GM21786 (cell line): Measurements from ENCODE around the gene SLC2A1.
"Not testable (repeated sequence)": the region's sequence is repeated elsewhere in the genome, so short reads cannot be mapped to it uniquely, and the experiment has no call there.

ENCODE experiments used
- ATAC-seq: cut with Tn5 transposase; IDR thresholded peaks from one replicate; pipeline ENCODE4 v1.9.1; 2021; ENCODE audit not compliant: unreplicated experiment

Gene SLC2A1

DNA sequence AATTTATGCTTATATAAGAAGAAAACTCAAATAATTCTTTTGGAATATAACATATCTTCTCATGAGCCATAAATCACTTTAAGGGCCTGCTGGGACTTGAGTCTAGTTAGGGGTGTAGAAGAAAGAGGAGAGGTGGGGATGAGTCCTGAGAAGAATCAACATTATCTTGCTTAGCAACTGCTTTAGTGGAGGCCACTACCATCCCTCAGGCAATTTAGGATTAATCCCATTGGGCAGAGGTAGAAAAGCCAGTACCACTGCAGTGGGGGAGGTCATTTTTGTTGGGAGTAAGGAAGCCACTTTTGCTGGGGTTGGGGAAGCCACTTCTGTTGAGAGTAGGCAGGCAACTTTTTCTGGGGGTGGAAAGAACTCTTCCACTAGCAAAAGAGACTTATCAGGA is 47.7 kb downstream of the SLC2A1 start:
- ATAC-seq, result no peak

DNA sequence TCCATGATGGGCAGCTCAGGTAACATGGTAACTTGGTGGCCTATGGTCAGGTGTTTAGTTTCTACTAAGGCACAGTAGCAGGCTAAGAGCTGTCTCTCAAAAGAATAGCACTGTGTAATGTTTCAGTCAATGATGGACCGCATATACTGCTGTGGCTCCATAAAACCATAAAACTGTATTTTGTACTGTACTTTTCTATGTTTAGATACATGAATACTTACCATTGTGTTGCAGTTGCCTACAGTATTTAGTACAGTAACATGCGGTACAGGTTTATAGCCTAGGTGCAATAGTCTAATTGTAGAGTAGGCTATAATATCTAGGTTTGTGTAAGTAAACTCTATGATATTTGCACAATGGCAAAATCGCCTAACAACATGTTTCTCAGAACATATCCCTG is 50.6 kb downstream of the SLC2A1 start:
- no peak for ATAC-seq

DNA sequence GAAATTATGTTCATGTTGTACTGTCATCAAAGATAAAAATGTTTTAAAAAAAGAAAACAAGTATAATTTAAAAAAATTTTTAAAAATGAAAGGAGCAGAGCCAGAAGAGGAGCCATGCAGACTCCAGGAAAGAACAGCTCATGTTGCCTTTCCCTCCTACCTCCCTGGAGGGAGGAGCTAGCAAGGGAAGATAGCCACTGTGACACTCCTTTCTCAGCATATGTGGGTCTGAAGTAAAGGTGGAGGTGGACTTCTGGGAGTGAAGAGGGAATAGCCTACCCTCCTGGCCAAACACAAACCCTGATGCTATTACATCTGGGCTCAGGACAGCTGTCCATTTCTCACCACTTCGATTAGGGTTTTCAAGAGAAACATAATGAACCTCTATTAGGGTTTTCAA is 54.2 kb downstream of the SLC2A1 start:
- ATAC-seq, result no peak

DNA sequence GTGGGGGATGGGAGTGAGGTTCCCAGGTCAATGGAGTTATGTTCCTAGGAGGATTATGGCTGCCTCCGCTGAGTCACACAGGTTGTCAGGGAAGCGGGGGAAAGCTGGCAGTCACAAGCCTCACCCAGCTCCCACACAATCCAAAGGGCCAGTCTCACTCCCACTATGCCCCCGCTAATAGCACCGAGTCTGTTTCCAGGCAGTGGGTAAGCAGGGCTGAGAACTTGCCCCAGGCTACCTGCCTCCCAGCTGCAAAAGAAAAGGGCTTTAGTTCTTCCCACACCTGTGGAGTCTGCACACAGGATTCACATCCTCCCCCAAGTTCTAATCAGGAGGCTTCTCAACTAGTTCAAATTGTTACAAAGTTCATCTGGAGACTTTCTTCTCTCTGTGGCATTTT is 58.7 kb downstream of the SLC2A1 start:
- not testable (repeated sequence) for ATAC-seq

DNA sequence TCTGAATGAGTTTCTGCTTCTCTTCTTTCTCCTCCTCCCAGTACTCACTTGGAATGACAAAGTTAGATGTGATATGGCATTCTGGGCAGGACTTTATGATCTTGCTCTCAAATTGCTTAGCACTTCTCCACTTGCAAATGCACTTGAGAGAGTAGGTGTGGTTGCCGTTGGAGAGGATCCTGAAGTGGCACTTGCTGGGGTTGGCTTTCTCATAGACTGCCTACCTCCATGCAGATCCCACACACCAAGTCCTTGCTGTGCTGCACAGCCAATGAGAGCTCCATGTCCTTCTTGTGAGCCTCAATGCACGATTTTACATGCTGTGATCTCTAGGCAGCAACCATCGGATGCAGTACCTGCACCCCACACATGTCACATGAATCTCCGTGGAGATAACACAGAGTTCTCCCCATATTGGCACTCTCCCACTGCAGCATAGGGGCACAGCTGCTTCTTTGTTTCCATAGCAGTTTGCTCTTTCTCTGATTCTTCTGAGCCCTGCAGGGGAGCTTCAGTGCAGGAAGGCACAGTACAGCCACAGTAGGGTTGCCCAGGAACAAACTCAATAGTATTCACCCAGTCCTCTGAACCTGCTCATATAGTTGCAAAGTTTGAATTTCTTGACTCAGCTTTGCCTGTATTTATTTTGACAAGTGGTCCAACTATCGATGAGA is 67.1 kb downstream of the SLC2A1 start:
- ATAC-seq, result no peak

DNA sequence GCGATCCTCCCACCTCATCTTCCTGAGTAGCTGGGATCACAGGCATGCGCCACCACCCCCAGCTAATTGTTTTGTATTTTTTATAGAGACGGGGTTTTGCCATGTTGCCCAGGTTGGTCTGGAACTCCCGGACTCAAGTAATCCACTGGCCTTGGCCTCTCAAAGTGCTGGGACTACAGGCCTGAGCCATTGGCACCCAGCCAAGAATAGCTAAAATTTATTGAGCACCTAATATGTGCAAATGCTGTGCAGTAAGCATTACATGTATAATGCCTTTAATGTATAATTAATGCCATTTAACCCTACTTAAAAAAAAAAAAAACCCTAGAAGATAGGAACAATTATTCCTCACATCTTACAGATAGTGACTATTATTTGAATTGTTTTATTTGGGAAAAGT is 69.4 kb downstream of the SLC2A1 start:
- ATAC-seq, result no peak

DNA sequence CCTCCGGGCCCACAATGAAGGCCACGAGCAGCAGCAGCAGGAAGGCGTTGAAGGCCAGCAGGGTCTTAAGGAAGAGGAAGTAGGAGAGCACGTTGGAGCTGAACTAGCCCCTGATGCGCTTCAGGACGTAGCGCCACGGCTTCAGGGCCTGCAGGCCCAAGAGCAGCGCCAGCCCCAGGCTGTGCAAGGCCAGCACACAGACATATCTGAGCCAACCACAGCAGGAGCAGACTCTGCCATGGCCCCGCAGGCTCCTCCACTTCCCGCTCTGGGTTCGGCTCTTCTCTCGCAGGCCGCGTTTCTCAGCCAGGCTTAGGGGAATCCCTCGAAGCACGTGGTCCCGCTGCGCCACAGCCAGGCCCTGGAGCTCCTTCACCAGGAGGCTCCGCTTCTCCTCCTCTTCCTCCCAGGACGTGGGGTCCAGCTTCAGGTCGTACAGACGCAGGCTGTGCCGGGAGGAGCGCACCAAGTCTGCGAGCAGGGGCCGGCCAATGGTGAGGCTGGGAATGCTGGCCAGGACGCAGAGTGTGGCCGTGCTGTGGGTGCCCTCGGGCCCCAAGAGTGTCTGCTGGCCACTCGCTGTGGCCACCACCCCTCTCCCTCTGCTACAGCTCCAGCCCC is 70.5 kb downstream of the SLC2A1 start:
- no peak for ATAC-seq

DNA sequence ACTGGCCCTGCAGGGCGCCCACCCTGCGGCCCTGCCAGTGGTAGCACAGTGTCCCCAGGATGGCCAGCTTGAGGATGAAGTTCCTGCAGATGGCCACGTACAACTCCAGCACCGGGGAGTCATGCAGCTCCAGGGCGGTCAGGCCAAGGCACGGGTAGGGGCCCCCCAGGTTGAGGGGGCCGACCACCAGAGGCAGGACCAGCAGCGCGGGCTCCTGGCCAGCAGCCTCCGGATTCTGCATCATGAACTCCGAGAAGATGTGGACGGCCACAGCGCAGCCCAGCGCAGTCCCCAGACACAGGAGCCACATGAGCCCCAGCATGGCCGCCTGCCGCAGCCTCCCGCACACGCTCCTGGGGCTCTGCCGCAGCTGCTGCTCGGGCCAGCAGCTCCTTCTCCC is 71.3 kb downstream of the SLC2A1 start:
- no peak for ATAC-seq

DNA sequence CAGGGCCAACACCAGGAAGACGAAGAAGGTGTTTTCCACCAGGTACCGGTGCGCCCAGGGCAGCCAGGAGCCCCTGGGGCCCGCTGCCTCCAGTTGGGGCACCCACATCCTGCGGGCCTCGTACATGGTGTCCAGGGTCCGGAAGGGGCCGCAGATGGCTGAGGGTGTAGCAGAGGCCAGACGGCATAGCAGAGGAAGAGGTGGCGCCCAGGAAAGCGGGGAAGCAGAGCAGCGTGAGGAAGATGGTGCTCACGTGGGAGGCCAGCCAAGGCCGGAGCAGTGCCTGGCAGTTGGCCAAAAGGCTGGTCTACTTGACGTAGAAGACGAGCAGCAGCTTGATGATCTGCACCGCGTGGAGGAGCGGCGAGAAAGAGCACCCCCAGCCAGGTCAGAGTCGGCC is 71.9 kb downstream of the SLC2A1 start:
- no peak for ATAC-seq

DNA sequence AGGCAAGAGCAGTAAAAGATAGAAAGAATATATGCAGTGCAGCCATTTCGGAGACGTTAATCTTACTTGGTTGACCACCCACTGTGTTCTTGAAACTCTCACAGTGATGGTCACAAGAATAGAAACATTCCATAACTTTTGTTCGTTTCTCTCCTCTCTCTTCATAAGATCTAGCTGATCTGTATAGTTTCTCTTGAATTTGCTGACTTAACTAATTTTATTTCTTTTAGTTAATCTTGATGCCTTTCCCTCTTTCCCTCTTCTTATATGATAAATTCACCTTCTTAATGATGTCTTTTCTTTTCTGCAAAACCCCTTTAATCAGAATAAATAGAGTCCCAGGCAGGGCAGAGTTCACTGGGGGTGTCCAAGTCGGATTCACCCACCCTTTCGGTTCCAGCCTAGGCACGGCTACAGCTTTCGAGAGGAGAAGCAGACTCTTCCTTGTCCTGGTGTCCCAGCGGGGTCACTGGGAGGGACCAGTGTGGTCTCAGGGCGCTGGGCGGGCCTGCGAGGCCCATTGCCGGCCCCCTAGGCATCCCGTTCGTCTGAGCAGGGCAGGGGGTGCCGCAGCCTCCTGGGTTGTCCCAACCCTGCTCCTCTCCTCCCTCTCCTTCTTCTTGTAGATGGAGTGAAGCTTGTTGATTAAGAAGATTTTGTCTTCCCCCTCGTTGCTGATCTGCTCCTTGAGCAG is 72.5 kb downstream of the SLC2A1 start:
- no peak for ATAC-seq

DNA sequence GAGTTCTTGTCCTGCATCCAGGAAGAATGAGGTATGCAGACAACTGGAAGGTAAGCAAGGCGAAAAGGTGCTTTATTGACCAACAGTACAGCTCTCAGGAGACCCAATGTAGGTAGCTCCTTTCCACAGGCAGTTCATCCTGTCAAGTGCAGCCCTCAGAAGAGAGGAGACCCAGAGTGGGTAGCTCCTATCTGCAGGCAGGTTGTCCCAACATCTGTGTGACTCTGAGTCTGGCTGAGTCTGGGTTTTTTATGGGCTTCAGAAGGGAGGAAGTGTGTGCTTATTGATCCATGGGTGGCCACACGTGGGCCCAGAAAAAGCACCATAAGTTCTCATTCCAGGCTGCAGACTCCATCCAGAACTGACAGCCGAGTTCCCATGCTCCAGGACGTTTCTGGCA is 78.3 kb downstream of the SLC2A1 start:
- ATAC-seq, result no peak

DNA sequence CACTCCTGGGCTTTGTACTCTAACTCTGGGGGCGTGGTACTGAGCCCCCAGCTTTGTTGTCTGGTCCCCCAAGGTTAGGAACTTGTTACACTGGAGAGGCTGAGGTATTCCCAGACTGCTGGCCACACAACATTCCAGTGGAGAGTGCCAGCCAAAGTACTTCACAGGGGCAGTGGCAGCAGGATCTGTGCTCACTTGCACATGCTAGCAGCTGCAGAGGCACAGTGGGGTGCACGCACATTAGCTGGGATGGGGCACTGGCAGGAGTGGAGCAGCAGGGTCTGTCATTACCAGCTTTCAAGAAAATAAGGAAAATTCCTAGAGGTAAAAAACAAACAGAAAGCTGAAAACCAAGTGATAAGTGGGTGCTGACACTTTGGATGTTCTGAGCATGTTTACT is 81.3 kb downstream of the SLC2A1 start:
- no peak for ATAC-seq

DNA sequence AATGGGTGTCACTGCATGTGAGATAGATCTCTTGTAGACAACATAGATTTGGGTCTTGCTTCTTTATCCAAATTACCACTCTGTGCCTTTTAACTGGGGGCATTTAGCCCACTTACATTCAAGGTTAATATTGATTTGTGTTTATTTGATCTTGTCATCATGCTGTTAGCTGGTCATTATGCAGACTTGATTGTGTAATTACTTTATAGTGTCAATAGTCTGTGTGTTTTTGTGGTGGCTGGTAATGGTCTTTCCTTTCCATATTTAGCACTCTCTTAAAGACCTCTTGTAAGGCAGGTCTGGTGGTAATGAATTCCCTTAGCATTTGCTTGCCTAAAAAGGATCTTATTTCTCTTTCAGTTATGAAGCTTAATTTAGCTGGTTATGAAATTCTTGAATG is 82.7 kb downstream of the SLC2A1 start:
- ATAC-seq, result no peak
